ENCODE results near the gene PCSK6.

The PCSK6 gene

DNA sequence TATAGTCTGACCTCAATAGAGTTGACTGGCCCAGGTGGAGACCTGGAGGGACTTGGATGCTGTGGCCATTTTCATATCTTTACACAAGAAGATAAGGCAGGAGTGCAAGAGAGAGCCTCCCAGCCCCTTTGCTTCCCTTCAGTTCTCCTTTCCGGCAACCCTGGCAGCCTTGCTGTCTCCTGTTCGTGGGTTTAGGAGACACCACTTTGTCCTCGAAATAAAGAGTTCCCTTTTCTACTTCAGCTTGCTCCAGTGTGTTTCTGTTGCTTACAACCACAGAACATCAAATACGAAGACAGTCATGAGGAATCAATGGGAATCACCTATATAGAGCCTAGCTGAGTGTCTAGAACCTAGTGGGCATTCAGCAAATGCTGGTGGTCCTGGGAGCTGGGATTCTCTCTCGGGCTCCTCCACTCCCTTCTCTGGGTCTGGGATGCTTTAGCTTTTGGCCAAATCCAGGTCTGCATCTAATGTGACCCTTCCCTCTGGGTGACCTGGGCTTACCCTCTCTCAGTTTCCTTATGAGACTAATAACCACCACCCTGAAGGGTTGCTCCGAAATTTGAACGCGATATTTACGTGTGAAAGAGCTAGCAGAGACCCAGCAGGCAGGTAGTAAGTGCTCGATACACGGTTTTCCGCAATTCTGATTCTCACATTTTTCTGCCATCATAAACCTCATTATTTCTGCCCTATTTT, 44.5 kb downstream of the PCSK6 start:
- no peak for DNase-seq

DNA sequence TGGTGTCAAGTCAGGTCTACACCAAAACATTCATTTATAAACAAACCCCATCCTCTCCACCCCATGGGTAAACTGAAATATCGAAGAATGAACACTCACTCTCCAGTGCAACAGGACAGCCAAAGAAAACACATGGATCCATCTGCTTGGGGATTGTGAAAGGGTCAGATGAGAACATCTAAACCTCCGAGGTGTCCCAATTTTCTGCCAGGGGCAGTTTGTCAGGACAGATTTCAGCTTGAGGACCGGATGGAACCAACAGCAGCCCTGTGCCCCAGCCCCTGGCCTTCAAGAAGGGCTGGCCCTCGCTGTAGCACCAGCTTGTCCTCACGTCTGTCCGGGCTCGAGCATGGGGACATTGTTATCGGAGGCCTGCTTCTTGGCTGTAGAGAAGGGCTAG, 45.5 kb downstream of the PCSK6 start:
- no peak for DNase-seq

DNA sequence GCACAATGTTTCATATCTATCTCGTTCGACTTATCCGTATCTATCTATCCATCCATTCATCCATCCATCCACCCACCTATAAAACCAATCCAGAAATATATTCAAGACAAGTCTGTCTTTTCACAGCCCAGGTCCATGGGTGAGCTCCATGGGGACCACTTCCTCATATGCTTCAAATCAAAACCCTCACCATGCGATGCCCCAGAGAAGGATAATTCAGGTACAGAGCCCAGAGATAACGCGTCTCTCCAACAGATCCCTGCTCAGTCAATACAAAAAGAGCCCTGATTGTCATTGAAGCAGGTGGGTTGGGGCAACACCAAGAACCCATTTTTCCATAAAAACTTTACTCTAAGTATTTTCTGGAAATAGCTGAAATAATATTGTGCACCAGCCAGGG, 47.2 kb downstream of the PCSK6 start:
- no peak for DNase-seq

DNA sequence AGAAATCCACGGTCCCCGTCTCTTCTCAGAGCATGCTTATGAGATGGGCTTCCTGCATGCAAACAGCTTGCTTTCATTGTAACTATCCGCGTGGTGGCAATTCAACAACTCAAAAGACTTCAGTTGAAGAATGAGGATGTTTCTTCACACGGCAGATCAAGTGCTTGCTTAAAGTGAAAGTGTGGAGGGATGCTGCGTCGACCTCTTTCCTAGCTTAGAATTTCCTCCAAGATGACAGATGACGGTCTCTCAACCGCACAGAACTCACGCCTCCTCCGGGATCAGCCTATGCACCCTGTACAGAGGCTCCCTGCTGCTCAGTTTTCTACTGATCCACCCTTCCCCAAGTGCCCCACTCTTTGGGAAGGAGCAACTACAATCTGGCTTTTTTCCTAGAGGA, 47.8 kb downstream of the PCSK6 start:
- DNase-seq = no peak

DNA sequence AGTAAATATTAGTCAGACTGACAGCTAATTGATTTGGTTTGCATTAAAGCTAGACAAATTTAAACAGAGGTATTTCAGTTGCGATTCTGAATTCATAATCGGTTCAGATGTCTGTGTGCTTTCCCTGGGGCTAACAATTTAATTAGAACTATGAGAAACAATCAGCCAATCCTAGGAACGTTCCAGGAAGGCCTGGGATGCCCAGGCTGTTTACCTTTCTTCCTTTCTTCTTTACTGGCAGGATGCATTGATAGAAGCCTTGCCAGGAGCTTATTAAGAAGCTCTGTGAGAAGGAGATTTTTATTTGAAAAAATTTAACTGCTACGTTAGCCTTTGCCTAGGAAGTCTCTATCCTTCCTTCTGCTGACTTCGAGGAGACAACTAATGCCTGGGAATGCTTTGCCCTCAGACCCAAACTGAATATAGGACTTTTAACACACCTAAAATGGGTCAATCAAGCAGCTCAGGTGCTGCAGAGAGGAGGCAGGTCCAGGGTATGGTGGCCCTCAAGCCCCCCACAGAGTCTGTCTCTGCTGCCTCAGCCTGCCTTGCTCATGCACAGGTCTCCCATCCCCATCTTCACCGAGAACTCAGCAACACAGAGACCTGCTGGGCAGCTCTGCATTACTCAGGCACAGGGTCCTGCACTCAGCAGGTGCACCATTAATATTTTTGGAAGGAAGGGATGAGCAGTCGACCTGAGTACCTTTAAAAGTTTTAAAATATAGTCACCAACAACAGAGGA, 48.5 kb downstream of the PCSK6 start:
- DNase-seq = no peak

DNA sequence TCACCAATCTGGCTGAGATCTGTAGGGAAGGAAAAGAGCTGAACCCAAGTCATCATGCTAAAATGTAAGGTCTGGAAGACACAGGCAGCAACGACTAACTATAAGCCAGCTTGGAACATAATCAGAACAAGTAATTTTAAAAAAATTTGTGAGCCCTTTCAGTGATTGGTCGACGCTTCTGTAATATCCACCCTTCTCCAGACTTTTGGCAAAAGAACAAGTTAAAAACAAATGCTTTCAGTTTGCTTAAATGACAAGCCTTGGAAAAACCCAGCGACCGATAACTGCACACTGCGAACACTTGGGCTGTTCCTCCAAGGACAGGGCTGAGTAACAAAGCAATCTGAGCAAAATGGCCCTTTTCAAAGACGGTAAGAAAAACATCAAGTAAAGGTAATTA, 49.6 kb downstream of the PCSK6 start:
- DNase-seq = no peak

DNA sequence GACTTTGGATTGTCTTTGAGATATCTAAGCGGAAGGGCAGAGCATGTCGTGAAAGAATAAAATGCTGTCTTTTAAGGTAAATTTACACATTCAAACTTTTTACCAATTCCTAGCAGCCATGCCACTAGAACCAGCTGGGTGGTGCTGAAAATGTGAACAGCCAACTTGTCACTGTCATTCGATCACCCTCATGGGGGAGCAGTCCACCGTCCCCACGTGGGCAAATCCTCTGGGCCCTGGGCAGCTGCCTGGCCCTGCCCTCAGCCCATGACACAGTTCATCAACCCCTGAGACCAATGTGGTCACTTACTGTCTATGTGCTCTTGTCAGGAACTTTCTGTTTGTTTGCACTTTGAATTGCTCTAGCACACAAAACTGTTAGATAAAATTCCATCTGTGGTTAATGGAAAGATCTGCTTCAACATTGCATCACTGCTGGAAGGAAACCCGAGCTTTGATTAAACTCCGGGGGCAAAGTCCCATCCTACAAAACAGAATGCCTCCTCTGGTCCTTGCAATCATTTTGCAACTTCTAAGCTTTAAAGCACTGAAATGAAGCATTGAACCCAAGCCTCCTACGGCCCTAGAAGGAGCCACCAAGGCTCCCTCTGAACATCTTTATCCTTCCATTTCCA, 50.1 kb downstream of the PCSK6 start:
- DNase-seq = no peak

DNA sequence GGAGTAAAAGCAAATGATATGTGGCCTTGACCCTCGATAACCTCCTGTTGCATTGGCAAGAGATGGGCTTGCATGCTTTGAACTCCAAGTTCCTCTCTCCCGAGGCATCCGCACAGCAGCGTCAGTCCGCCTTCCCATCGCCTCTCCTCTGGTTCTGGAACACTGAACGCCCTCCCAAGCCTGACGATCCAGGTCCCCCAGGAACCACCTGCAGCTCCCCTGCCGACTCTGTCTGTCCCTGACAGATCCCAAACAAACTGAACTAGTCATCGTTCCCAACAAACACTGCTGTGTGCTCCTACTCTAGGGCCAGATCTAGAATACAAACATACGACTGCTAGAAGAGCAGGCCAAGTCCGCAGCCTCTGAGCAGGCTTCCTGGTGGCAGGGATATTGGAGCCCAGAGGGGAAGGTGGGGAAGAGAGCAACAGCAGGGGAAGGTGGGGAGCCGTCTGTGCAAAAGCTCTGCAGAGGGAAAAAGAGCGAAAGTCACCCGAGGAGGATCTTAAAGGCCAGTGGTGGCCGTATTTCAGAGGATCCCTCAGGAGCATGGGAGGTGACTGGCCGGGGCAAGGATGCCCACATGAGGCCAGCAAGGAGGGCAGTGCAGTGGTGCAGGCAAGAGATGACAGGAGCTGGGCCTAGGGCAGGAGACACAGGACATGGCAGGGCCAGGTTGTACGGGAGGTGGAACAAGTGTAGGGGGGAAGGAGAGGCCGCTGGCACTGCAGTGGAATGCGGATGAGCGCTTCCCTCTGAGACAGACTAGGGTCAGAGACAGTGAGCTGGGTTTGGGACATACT, 50.8 kb downstream of the PCSK6 start:
- DNase-seq = no peak

DNA sequence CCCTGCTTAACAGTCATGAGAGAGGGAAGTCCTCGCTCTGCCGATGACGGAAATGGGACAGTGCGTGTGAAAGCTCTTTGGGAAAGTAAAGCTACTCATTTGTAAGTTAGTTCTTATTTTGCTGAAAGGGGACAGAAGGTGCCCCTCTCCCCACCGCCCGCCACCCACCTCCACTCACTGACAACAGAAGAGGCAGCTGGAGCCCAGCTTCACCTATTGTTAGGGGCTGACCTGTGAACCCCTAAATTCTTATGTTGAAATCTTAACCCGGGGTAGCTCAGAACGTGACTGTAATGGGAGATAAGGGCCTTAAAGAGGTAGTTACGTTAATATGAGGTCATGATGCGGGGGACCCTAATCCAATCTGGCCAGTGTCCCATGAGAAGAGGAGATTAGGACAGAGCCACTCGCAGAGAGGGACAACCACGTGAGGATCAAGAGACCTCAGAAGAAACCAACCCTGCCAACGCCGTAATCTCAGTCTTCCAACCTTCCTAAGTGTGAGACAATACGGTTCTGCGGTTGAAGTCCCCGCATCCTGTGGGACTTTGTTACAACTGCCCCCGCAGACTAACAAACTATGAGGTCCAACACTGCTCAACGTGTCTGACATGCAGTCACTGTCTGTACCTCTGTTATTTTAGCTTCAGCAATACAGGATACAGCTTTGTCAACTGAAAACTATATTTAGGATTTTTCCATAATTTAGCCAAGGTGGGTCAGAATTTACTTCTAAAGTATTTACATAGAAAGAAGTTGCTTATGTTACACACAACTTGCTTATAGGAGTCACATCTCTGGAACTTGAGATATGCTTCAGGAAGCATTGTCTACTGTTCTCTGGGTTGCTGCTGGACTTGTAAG, 51.7 kb downstream of the PCSK6 start:
- DNase-seq = no peak

DNA sequence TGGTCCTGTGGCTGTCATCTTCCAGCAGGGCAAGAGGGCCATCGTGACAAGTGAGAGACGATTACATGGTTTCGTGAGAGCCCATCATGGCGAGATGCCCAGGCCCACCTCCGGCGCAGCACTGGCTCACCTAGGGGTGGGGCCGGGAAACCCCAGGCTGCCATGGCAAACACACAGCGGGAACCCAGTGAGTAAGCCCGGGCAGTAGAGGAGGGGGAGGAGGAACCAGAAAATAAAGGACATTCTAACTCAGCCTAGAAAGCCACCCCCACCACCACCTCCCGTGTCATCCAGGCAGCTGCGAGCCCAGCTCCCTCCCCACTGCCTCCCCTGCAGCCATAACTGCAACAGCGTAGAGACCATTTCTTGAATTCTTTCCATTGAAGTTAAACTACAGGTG, 52.3 kb downstream of the PCSK6 start:
- DNase-seq = peak in 1 of 2 experiments; percentile 37

DNA sequence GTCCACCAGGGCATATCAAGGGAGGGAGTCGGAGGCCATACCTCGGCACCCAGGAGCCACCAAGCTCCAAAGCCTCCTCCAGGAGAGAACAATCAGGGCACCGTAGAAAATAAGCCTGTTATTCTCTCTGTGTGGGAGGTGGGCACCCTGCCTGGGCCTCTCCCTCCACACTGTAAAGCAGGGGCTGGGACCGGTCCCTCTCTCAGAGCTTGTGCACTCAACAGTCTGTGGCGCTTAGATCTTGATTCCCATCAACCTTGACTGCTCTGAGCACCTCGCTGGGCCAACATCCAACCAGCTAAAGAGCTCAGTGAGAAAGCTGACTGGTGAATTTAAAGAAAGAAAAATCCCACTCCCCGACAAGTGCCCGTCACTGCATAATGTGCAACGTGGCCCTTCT, 53.0 kb downstream of the PCSK6 start:
- DNase-seq = no peak

DNA sequence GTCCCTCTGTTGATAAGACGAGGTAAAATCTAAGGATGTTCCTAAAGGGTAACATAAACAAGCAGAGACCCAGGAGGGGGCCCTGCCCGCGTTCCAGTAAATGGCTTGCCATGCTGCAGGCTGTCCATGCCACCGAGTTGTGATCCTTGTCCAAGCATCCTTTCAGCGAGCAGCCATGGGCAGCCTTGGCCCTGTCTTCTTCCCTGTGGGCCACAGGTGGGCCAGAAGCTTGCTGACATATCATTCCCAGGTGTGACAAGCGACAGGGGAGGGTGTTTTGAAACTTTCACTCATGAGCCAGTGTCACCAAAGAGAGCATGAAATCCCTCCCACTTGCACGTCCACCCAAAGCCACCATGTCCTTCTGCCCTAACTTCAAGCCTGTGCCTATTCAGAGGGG, 53.7 kb downstream of the PCSK6 start:
- DNase-seq = no peak

DNA sequence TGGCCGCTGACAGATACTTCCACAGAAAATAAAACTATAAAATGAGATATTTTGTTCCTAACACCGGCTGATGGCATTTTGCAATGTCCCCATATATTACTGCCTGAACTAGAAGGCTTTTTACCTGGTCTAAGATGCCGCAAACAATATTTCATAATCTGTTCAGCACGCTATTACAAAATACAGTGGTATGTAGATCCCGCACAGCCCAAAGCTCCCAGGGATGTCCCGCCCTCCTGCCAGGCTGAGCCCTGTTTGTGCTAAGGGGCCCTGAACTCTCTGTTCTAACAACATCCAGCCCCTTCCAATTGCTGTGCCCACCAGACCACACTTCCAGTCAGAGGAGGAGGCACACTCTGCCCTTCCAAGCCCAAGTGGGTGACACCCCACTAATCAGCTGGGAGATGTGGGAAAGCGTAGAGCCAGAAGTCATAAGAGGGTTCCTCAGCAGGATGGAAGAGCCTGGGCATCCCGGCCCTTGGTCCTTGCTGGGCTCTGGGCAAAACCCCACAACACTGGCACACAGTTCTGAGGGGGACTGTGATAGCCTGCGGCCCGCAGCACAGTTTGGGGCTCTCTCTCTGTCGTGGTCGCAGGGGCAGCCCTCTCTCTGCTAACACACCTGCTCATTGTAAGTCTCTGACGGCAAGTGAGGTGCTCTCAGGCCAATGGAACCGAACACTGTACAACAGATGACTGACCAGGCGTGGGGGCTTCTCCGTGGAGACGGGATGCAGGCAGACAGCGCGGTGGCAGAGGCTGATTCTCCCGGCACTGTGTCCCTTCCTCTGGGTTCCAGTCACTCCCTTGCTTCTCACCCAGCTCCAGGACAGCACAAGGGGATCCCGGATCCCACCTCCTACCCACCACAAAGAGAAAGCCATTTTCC, 55.2 kb downstream of the PCSK6 start:
- no peak for DNase-seq

DNA sequence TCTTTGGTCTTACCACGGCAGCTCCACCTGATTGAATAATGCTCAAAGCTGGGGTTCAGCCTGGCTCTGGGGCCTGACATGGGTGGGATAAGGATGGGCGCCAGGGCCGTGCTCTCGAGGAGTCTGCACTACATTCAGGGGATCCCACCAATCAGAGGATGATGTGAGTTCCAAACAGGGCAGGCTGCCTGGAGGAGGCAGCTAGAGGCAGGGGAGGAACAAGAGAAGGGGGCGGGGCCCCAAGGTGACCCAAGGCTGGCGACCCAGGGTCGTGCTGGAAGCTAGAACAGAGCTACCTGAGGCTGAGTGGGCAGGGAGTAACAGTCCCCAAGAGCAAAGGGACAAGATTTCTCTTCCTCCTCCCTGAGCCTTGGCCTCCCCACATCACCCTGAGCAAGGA, 56.1 kb downstream of the PCSK6 start:
- DNase-seq = no peak

DNA sequence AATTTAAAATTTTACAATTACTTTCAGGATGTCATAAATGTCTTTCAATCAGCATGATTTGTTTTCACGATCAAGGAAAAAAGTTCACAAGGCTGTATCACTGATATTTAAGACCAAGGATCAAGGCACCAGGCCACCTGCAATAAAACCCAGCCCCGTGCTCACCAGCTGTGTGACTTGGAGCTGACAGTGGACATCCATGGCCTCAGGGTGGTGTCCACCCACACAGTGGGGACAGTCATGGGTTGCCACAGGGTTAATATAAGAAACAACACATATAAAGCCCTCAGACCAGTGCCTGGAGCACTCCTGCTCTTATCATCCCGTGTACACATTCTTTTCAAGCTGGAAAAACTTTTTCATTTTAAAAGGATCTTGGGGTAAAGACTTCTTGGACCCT, 56.5 kb downstream of the PCSK6 start:
- no peak for DNase-seq

DNA sequence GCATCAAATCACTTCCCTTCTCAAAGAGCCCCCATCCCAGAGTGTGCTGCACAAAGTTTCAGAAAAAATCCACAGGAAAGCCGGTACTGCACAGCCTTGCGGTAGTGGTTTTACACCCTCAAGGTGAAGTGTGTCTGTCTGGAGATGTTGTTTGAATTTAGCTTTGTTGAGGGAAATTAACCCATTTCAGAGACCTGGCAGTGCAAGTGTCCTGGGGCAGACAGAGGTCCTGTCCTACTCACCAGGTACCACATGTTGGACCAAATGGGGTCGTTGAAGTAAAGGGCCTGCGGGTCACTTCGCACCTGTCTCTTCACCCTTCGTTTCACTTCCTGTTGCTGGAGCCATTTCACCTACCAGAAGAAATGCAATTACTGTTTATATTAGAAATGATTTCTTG, 57.8 kb downstream of the PCSK6 start:
- no peak for DNase-seq

DNA sequence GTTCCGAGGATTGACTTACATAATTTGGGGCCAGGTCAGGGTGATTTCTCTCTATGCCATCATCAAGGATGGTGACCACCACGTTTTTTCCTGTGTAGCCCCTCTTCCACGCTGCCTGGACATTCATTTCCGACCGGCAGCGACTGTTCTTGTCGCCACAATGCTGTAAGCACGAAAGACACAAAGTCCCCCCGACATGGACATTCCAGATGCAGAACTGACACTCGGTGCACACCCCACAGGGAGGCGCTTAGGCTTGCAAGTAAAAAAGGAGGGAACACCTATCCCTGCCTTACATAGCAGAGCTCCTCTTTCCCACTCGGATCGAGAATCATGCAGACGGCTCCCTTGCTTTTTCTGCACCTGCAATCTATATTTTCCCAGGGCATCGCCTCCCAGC, 58.2 kb downstream of the PCSK6 start:
- no peak for DNase-seq

DNA sequence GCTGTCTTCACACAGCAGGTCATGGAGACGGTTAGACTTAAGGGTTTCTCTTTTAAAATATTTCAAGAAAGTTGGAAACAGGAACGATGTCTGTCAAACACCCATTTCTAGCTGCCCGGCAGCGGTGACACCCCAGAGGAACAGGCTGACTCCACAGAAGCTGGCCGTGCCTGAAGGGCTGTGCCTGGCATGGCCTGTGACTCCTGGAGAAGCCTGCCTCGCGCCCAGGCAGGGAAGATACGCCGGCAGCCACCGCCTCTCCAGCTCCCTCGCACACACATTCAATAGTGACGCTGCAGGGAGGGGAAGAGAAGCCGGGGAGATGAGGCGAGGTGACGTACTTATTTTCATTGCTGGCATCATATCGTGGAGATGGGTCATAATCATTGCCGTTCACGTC, 59.9 kb downstream of the PCSK6 start:
- DNase-seq = no peak

DNA sequence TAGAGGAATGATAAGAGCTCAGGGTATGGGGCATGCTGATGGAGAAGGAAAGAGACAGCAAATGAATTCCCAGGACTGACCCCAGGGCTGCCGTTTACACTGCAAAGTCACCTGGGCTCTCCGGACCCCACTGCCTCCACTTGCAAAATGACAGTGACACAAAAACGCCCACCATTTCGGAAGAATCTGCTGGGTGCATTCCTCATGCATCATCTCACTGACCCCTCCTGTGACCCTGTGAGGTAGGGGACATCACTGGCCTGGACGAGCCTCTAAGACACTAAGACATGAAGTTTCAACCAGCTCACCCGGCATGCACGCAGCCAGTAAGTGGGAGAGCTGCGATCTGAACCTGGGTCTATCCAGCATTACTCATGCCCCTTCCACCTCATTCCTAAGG, 60.3 kb downstream of the PCSK6 start:
- DNase-seq = no peak

DNA sequence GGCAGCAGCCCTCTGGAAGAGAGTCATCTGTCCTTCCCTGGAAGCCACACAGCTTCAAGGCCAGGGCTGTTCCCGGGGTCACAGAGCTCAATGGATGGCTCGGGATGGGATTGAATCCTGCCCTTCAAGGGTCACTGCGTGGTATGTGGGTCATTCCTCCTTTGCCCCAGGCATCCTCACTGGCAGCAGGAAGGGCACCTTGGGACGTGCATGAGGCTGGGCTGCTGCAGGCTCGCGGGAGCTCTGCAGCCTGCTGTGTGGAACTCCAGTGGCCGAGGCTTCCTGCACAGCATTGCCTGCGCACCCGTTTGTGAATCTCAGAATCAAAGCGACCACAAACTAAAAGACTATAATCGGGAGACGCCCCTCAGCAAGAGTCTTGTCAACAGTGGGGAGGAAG, 60.7 kb downstream of the PCSK6 start:
- no peak for DNase-seq

Measured in NCI-H2081 (cell line).